ENCODE results near the gene KMT2A. TPM values are rescaled to one million over a fixed set of nuclear protein-coding genes. Genes with fewer than 3 reads are reported as not detected.

KMT2A gene
- total and polyA plus RNA-seq, 10 of the 15 experiments (the other 5 are each of a cell fraction or from before 2014, with no cell fraction given): 6.1 to 56.9 (median 25.4) TPM

GRCh38 chr11:118536726-118537125 is 100.4 kb downstream of the KMT2A start:
- no peak for TF ChIP-seq ZNF274 (IDR thresholded peaks at IDR 0.05; ENCODE audit: insufficient read depth, insufficient read length)
- no peak for TF ChIP-seq JUNB (IDR thresholded peaks at IDR 0.05)
- TF ChIP-seq ZBTB11 (CRISPR knock-in tag; IDR thresholded peaks at IDR 0.05): no peak
- no peak for TF ChIP-seq SREBF1 (IDR thresholded peaks at IDR 0.05; ENCODE audit: low read length)
- TF ChIP-seq POLR2AphosphoS2 (IDR thresholded peaks at IDR 0.05; ENCODE audit: low read depth, low read length): no peak
- no peak for TF ChIP-seq CHD4 (IDR thresholded peaks at IDR 0.05)
- TF ChIP-seq SRF (IDR thresholded peaks at IDR 0.05; ENCODE audit: low read depth in 2 of 2, low read length in 2 of 2): no peak
- ChIA-PET CTCF (interaction anchor here (0.7 kb wide), 1 partner anchor 8 kb away, joined by 3 read pairs; no protein-coding TSS in a partner anchor), RAD21 (ENCODE audit: unreplicated experiment) (no interaction called here), POLR2A (interaction anchor here (0.6 to 0.7 kb wide), 2 partner anchors 13 to 39 kb away, joined by 3 to 5 read pairs; no protein-coding TSS in a partner anchor), SMC1A (ENCODE audit: uncharacterized antibody, unreplicated experiment) (interaction anchor here (1.0 kb wide), 1 partner anchor 12 kb away, joined by 5 read pairs; no protein-coding TSS in a partner anchor)
- Histone ChIP-seq H3K27me3 (replicated peaks in 1 of 2; ENCODE audit: control insufficient read depth in 2 of 2, insufficient read depth in 2 of 2, low read length in 1 of 2) (no peaks in the 10 kb centered on the region), H3K79me2 (ENCODE audit: control insufficient read depth, insufficient read depth, low read length) (no peaks in the 10 kb centered on the region), H4K20me1 (ENCODE audit: control insufficient read depth, insufficient read depth) (no peaks in the 10 kb centered on the region; the same call in 1 of the 2 replicates), H3K36me3 (ENCODE audit: control insufficient read depth in 2 of 2, insufficient read depth in 2 of 2, low read length in 1 of 2) (no peaks in the 10 kb centered on the region), H3K4me2 (ENCODE audit: control insufficient read depth, insufficient read depth) (no peak overlapping the region), H3K27ac (ENCODE audit: control insufficient read depth, insufficient read depth) (no peak overlapping the region), H3K9ac (ENCODE audit: control insufficient read depth, insufficient read depth, low read length) (no peak overlapping the region), H3K4me1 (ENCODE audit: control insufficient read depth, insufficient read depth, low read length) (no peaks in the 10 kb centered on the region), H3K4me3 (no peak overlapping the region), H3K9me3 (replicated peaks; ENCODE audit: control insufficient read depth, insufficient read depth, low read length) (no peaks in the 10 kb centered on the region), H2AFZ (ENCODE audit: control insufficient read depth, low read depth, low read length) (no peak overlapping the region)
- FAIRE-seq (no peak), DNase-seq (ENCODE audit: low read depth, low spot score) (no peak), ATAC-seq (no peak)
- intact Hi-C loops (cut with micrococcal nuclease; ENCODE audit: unreplicated experiment) (no loop called here), in situ Hi-C loops (cut with MboI) (no loop called here)
- whole genome bisulfite sequencing (ENCODE audit: insufficient coverage, insufficient replicate concordance, low lambda C conversion rate, missing lambda C conversion rate): 89% methylated on average over 5 of the region's 5 CpGs
- BruUV-seq (replicated peaks): no TSS peak
